WTC11 (cell line): Measurements from ENCODE around the gene INPP5A.

Experiments used
- CREM ChIP-seq: sonication (generic); formaldehyde crosslinking; IDR thresholded peaks from 2 replicates; pipeline ENCODE4 v1.8.1; 2022; ENCODE audit warnings: mild to moderate bottlenecking, missing genetic modification reagents, moderate library complexity
- TF ChIP-seq, protein P1 (sequence below): sonication (generic); formaldehyde crosslinking; IDR thresholded peaks from 2 replicates; pipeline ENCODE4 v1.8.0; 2023; ENCODE audit warnings: missing genetic modification reagents
- TF ChIP-seq, protein P2 (sequence below): sonication (generic); formaldehyde crosslinking; IDR thresholded peaks from 2 replicates; pipeline ENCODE4 v1.8.1; 2022; ENCODE audit warnings: low read depth, missing genetic modification reagents, borderline replicate concordance

GRCh38 chr10:132610071-132610701, 72.6 kb downstream of the INPP5A start:
- TF ChIP-seq CREM (CRISPR knock-in tag) = no peak
- TF ChIP-seq, protein P1, sequence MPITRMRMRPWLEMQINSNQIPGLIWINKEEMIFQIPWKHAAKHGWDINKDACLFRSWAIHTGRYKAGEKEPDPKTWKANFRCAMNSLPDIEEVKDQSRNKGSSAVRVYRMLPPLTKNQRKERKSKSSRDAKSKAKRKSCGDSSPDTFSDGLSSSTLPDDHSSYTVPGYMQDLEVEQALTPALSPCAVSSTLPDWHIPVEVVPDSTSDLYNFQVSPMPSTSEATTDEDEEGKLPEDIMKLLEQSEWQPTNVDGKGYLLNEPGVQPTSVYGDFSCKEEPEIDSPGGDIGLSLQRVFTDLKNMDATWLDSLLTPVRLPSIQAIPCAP = no peak
- TF ChIP-seq, protein P2, sequence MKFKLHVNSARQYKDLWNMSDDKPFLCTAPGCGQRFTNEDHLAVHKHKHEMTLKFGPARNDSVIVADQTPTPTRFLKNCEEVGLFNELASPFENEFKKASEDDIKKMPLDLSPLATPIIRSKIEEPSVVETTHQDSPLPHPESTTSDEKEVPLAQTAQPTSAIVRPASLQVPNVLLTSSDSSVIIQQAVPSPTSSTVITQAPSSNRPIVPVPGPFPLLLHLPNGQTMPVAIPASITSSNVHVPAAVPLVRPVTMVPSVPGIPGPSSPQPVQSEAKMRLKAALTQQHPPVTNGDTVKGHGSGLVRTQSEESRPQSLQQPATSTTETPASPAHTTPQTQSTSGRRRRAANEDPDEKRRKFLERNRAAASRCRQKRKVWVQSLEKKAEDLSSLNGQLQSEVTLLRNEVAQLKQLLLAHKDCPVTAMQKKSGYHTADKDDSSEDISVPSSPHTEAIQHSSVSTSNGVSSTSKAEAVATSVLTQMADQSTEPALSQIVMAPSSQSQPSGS (CRISPR knock-in tag) = no peak
